KBM-7 (cell line): ENCODE data around the gene SLC34A3.

ENCODE experiments used
- DNase-seq: peaks from one replicate; pipeline ENCODE4 v3.0.0-alpha.2; 2015
- in situ Hi-C: fragments of 300-500 bp; cut with MboI; formaldehyde crosslinking; loops from 2 replicates; pipeline ENCODE4 v1.14.3; 2020; ENCODE audit warnings: low sequenced_read_pairs, low pct_unique_long_range_greater_than_20kb, mixed read lengths

The SLC34A3 gene

GRCh38 chr9:137230705-137231371 is at the start of gene SLC34A3:
Gene SLC34A3, plus strand, starts transcription at chr9:137230901. Its CDS starts 802 bp downstream, at chr9:137231703.
- DNase-seq = no peak
- in situ Hi-C loops = no loop called here

GRCh38 chr9:137181680-137182079 is 49.0 kb upstream of the SLC34A3 start:
- in situ Hi-C loops = no loop called here
- no peak for DNase-seq

GRCh38 chr9:137182836-137183235 is 47.9 kb upstream of the SLC34A3 start:
- in situ Hi-C loops = no loop called here
- DNase-seq = no peak

- DNase-seq = no peak
- in situ Hi-C loops = no loop called here
These were observed 46.6 kb upstream of the SLC34A3 start for GRCh38 chr9:137183980-137184595.

- DNase-seq = no peak
- in situ Hi-C loops = no loop called here
These were observed 45.6 kb upstream of the SLC34A3 start for GRCh38 chr9:137184881-137185660.

GRCh38 chr9:137185921-137186320 is 44.8 kb upstream of the SLC34A3 start:
- no peak for DNase-seq
- in situ Hi-C loops = no loop called here

- in situ Hi-C loops = no loop called here
- DNase-seq = no peak
These were observed 44.3 kb upstream of the SLC34A3 start for GRCh38 chr9:137186385-137186784.

GRCh38 chr9:137187386-137187785 is 43.3 kb upstream of the SLC34A3 start:
- in situ Hi-C loops = no loop called here
- no peak for DNase-seq

- in situ Hi-C loops = no loop called here
- DNase-seq = no peak
These were observed 42.6 kb upstream of the SLC34A3 start for GRCh38 chr9:137188086-137188489.

- DNase-seq = peak; percentile 93
- in situ Hi-C loops = no loop called here
These were observed 42.0 kb upstream of the SLC34A3 start, which contains the start of the genes ANAPC2 and SSNA1 for GRCh38 chr9:137188490-137189296. Gene ANAPC2, minus strand, starts transcription at chr9:137188560. Its CDS starts 28 bp downstream, at chr9:137188532. Gene SSNA1, plus strand, starts transcription at chr9:137188676. Its CDS starts 51 bp downstream, at chr9:137188727.

GRCh38 chr9:137189297-137190295 is 41.1 kb upstream of the SLC34A3 start:
- in situ Hi-C loops = no loop called here
- no peak for DNase-seq

- in situ Hi-C loops = no loop called here
- DNase-seq = no peak
These were observed 40.3 kb upstream of the SLC34A3 start for GRCh38 chr9:137190315-137190856.

- in situ Hi-C loops = no loop called here
- DNase-seq = no peak
These were observed 39.5 kb upstream of the SLC34A3 start for GRCh38 chr9:137191245-137191644.

- in situ Hi-C loops = no loop called here
- no peak for DNase-seq
These were observed 38.8 kb upstream of the SLC34A3 start for GRCh38 chr9:137191691-137192447.

GRCh38 chr9:137192448-137192780 is 38.3 kb upstream of the SLC34A3 start:
- DNase-seq = no peak
- in situ Hi-C loops = no loop called here

- in situ Hi-C loops = no loop called here
- no peak for DNase-seq
These were observed 37.8 kb upstream of the SLC34A3 start for GRCh38 chr9:137192859-137193258.

- in situ Hi-C loops = no loop called here
- no peak for DNase-seq
These were observed 36.9 kb upstream of the SLC34A3 start for GRCh38 chr9:137193771-137194170.
